Measurements from ENCODE around the gene CCDC12. TPM values are rescaled to one million over a fixed set of nuclear protein-coding genes. Genes with fewer than 3 reads are reported as not detected.

The CCDC12 gene
- total and polyA plus RNA-seq, 2 experiments from 2014 or later = 17.4 to 43.8 TPM

DNA sequence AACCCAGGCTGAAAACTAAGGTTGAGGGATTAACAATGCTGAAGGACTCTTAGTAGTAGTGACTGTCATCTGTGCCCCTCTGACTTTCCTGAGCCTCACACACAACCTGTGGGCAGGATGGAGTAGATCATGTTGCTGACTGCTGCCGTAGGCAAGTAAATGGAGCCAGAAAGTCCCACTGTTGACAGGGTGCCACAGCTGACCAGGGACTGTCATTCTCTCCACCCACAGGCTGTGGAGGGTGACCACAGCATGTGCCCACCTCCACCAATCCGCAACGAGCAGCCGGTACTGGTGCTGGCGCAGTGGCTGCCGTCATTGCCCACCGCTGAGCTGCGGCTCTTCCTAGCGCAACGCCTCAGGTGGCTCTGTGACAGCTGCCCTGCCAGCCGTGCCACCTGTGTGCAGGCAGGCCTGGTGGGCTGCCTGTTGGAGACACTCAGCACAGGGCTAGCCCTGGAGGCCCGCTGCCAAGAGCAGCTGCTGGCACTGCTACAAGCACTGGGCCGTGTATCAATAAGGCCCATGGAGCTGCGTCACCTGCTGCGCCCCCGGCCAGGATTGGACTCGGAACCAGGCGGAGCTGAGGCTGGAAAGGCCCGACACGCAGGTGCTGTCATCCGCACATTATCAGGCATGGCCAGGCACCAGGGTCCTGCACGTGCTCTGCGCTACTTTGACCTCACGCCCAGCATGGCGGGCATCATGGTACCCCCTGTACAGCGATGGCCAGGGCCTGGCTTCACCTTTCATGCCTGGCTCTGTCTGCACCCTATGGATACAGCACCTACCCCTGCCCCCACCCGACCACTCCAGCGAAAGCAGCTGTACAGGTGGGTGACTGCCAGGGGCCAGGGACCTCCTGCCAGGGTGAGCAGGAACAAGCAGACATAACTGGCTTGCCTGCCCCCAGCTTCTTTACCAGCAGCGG lies 18.5 kb upstream of the CCDC12 start:
- in situ Hi-C loops (cut with MboI) = no loop called here

DNA sequence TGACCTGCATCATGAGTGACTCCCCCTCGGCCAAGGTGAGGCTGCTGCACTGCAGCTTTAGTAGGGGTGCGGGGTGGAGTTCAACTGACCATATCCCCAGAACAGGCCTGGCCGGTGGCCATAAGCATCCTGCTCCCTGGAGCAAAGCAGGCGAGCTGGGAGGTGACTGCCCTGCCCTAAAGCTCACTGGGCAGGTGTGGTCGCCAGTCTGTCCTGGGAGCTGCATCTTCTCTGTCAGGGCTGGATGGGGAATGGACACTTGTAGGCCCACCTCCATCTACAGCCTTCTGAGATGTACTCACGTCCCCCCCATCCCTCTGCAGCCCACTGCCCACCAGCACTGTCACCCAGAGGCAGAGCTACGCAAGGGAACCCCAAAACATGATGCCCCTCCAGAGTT lies 17.4 kb upstream of the CCDC12 start:
- Histone ChIP-seq H3F3A (ENCODE audit: insufficient read depth) (no peaks in the 10 kb centered on the region), H3K4me3 (no peak overlapping the region), H3K9me3 (ENCODE audit: low read depth) (no peaks in the 10 kb centered on the region), H2AFZ (no peak overlapping the region), H3K79me2 (ENCODE audit: insufficient read depth) (no peaks in the 10 kb centered on the region), H3K27me3 (replicated peaks; ENCODE audit: insufficient read depth) (no peaks in the 10 kb centered on the region), H3K27ac (no peak overlapping the region), H3K36me3 (ENCODE audit: low read depth) (no peaks in the 10 kb centered on the region), H3K9me2 (ENCODE audit: insufficient read depth) (no peaks in the 10 kb centered on the region), H3K4me1 (ENCODE audit: insufficient read depth) (no peaks in the 10 kb centered on the region), H4K20me1 (ENCODE audit: insufficient read depth) (no peaks in the 10 kb centered on the region), H3K4me2 (ENCODE audit: unreplicated experiment) (no peak overlapping the region), H3K9ac (no peak overlapping the region)
- in situ Hi-C loops (cut with MboI) = no loop called here
- DNase-seq = no peak
- TF ChIP-seq EZH2 (IDR thresholded peaks at IDR 0.05; ENCODE audit: insufficient read depth, poor library complexity, severe bottlenecking) = no peak
- TF ChIP-seq EZH2phosphoT487 (IDR thresholded peaks at IDR 0.05; ENCODE audit: insufficient read depth, low read depth) = no peak
- WGBS, 2 experiments (ENCODE audit: low coverage in 1 of 2, low lambda C conversion rate in 2 of 2, missing lambda C conversion rate in 2 of 2) = 79 to 83% methylated on average over 7 of the region's 7 CpGs

More for the DNA sequence above, 18.5 kb upstream of the CCDC12 start:
- Histone ChIP-seq H3K36me3 (ENCODE audit: low read depth) (no peaks in the 10 kb centered on the region), H3K27ac (no peak overlapping the region), H3K9ac (no peak overlapping the region), H3F3A (ENCODE audit: insufficient read depth) (no peaks in the 10 kb centered on the region), H3K9me3 (ENCODE audit: low read depth) (no peaks in the 10 kb centered on the region), H3K79me2 (ENCODE audit: insufficient read depth) (no peaks in the 10 kb centered on the region), H4K20me1 (ENCODE audit: insufficient read depth) (no peaks in the 10 kb centered on the region), H3K4me1 (ENCODE audit: insufficient read depth) (no peaks in the 10 kb centered on the region; the same call in 1 of the 2 replicates), H2AFZ (no peak overlapping the region), H3K27me3 (replicated peaks; ENCODE audit: insufficient read depth) (no peaks in the 10 kb centered on the region), H3K4me2 (ENCODE audit: unreplicated experiment) (no peak overlapping the region), H3K9me2 (ENCODE audit: insufficient read depth) (no peaks in the 10 kb centered on the region), H3K4me3 (no peak overlapping the region)
- no peak for DNase-seq
- TF ChIP-seq EZH2 (IDR thresholded peaks at IDR 0.05; ENCODE audit: insufficient read depth, poor library complexity, severe bottlenecking) = no peak
- TF ChIP-seq EZH2phosphoT487 (IDR thresholded peaks at IDR 0.05; ENCODE audit: insufficient read depth, low read depth) = no peak
- 89 to 90% methylated on average over 28 to 29 of the region's 29 CpGs for WGBS, 2 experiments (ENCODE audit: low coverage in 1 of 2, low lambda C conversion rate in 2 of 2, missing lambda C conversion rate in 2 of 2)

GRCh38 chr3:46993292-46993691 lies 16.7 kb upstream of the CCDC12 start:
- no peaks in the 10 kb centered on the region for H3K9me2 ChIP-seq (ENCODE audit: insufficient read depth)
- no peak overlapping the region for H3K4me2 ChIP-seq (ENCODE audit: unreplicated experiment)
- no peaks in the 10 kb centered on the region for H3K36me3 ChIP-seq (ENCODE audit: low read depth)
- no peaks in the 10 kb centered on the region for H3K4me1 ChIP-seq (ENCODE audit: insufficient read depth)
- no peaks in the 10 kb centered on the region for H4K20me1 ChIP-seq (ENCODE audit: insufficient read depth)
- H3K4me3 ChIP-seq = no peak overlapping the region
- H3K27me3 ChIP-seq (replicated peaks; ENCODE audit: insufficient read depth) = no peaks in the 10 kb centered on the region
- 17 to 20% methylated on average over 2 of the region's 2 CpGs for WGBS, 2 experiments (ENCODE audit: low coverage in 1 of 2, low lambda C conversion rate in 2 of 2, missing lambda C conversion rate in 2 of 2)
- no peaks in the 10 kb centered on the region for H3K79me2 ChIP-seq (ENCODE audit: insufficient read depth)
- H2AFZ ChIP-seq = no peak overlapping the region
- DNase-seq = no peak
- in situ Hi-C loops (cut with MboI) = no loop called here
- TF ChIP-seq EZH2phosphoT487 (IDR thresholded peaks at IDR 0.05; ENCODE audit: insufficient read depth, low read depth) = no peak
- no peak for TF ChIP-seq EZH2 (IDR thresholded peaks at IDR 0.05; ENCODE audit: insufficient read depth, poor library complexity, severe bottlenecking)
- no peak overlapping the region for H3K27ac ChIP-seq
- H3K9me3 ChIP-seq (ENCODE audit: low read depth) = no peaks in the 10 kb centered on the region
- H3K9ac ChIP-seq = no peak overlapping the region
- H3F3A ChIP-seq (ENCODE audit: insufficient read depth) = no peaks in the 10 kb centered on the region

DNA sequence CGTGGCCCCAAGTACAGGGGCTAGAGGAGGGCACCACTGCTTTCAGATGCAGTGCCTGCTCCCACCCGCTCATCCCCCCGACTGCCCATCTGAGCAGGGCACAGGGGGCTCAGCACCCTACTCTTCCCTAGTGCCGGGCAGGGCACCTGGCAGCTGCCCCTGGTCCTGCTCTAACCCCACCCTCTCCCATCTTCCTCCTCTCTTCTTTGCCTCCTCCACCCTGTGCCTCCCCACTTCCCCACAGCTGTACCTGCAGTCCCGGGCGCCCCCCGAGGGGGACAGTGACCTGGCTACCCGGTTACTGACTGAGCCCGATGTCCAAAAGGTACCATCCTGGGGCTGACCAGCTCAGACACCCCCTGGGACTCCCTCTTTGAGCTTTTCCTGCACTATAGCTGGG lies 15.7 kb upstream of the CCDC12 start:
- DNase-seq = no peak
- no peaks in the 10 kb centered on the region for H4K20me1 ChIP-seq (ENCODE audit: insufficient read depth)
- H3K79me2 ChIP-seq (ENCODE audit: insufficient read depth) = no peaks in the 10 kb centered on the region
- no peaks in the 10 kb centered on the region for H3F3A ChIP-seq (ENCODE audit: insufficient read depth)
- H3K9me2 ChIP-seq (ENCODE audit: insufficient read depth) = no peaks in the 10 kb centered on the region
- no peaks in the 10 kb centered on the region for H3K9me3 ChIP-seq (ENCODE audit: low read depth)
- in situ Hi-C loops (cut with MboI) = no loop called here
- no peak overlapping the region for H3K27ac ChIP-seq
- no peak overlapping the region for H3K9ac ChIP-seq
- no peak overlapping the region for H3K4me2 ChIP-seq (ENCODE audit: unreplicated experiment)
- H3K27me3 ChIP-seq (replicated peaks; ENCODE audit: insufficient read depth) = no peaks in the 10 kb centered on the region
- H3K4me3 ChIP-seq = no peak overlapping the region
- no peaks in the 10 kb centered on the region for H3K4me1 ChIP-seq (ENCODE audit: insufficient read depth)
- TF ChIP-seq EZH2 (IDR thresholded peaks at IDR 0.05; ENCODE audit: insufficient read depth, poor library complexity, severe bottlenecking) = no peak
- TF ChIP-seq EZH2phosphoT487 (IDR thresholded peaks at IDR 0.05; ENCODE audit: insufficient read depth, low read depth) = no peak
- no peak overlapping the region for H2AFZ ChIP-seq
- WGBS, 2 experiments (ENCODE audit: low coverage in 1 of 2, low lambda C conversion rate in 2 of 2, missing lambda C conversion rate in 2 of 2) = 69 to 70% methylated on average over 9 of the region's 9 CpGs
- H3K36me3 ChIP-seq (ENCODE audit: low read depth) = no peaks in the 10 kb centered on the region

All from GM23248 (cell line).